ENCODE data around the gene PHLPP1.
A peak's percentile ranks its signal among the peaks of the same experiment; 100 is the strongest.

Gene PHLPP1

GRCh38 chr18:62744076-62744968, 29.0 kb downstream of the PHLPP1 start:
- no peak for DNase-seq

- DNase-seq: no peak
Measured at GRCh38 chr18:62745089-62745751, 29.9 kb downstream of the PHLPP1 start.

- no peak for DNase-seq
Measured at GRCh38 chr18:62749389-62749788, 34.0 kb downstream of the PHLPP1 start.

- DNase-seq: peak; percentile 57
Measured at GRCh38 chr18:62751341-62751821, 36.0 kb downstream of the PHLPP1 start.

GRCh38 chr18:62751977-62752376, 36.6 kb downstream of the PHLPP1 start:
- DNase-seq: no peak

- DNase-seq: no peak
Measured at GRCh38 chr18:62754026-62754425, 38.7 kb downstream of the PHLPP1 start.

- DNase-seq: no peak
Measured at GRCh38 chr18:62755454-62755853, 40.1 kb downstream of the PHLPP1 start.

GRCh38 chr18:62755946-62756345, 40.6 kb downstream of the PHLPP1 start:
- no peak for DNase-seq

- DNase-seq: no peak
Measured at GRCh38 chr18:62757399-62758010, 42.2 kb downstream of the PHLPP1 start.

- no peak for DNase-seq
Measured at GRCh38 chr18:62758591-62758990, 43.2 kb downstream of the PHLPP1 start.

GRCh38 chr18:62759704-62760402, 44.5 kb downstream of the PHLPP1 start:
- DNase-seq: no peak

GRCh38 chr18:62760403-62760734, 45.0 kb downstream of the PHLPP1 start:
- DNase-seq: no peak

- no peak for DNase-seq
Measured at GRCh38 chr18:62763101-62763521, 47.8 kb downstream of the PHLPP1 start.

- DNase-seq: no peak
Measured at GRCh38 chr18:62766266-62766665, 50.9 kb downstream of the PHLPP1 start.

GRCh38 chr18:62767321-62767720, 52.0 kb downstream of the PHLPP1 start:
- DNase-seq: no peak

- DNase-seq: no peak
Measured at GRCh38 chr18:62767836-62768557, 52.7 kb downstream of the PHLPP1 start.

GRCh38 chr18:62768558-62768943, 53.2 kb downstream of the PHLPP1 start:
- no peak for DNase-seq

- DNase-seq: no peak
Measured at GRCh38 chr18:62769216-62769615, 53.9 kb downstream of the PHLPP1 start.

- DNase-seq: no peak
Measured at GRCh38 chr18:62771494-62772270, 56.3 kb downstream of the PHLPP1 start.

- DNase-seq: no peak
Measured at GRCh38 chr18:62772860-62773584, 57.7 kb downstream of the PHLPP1 start.

- DNase-seq: no peak
Measured at GRCh38 chr18:62773691-62774090, 58.4 kb downstream of the PHLPP1 start.
